ENCODE measurements around the gene RAPGEF3.

RAPGEF3 gene

DNA sequence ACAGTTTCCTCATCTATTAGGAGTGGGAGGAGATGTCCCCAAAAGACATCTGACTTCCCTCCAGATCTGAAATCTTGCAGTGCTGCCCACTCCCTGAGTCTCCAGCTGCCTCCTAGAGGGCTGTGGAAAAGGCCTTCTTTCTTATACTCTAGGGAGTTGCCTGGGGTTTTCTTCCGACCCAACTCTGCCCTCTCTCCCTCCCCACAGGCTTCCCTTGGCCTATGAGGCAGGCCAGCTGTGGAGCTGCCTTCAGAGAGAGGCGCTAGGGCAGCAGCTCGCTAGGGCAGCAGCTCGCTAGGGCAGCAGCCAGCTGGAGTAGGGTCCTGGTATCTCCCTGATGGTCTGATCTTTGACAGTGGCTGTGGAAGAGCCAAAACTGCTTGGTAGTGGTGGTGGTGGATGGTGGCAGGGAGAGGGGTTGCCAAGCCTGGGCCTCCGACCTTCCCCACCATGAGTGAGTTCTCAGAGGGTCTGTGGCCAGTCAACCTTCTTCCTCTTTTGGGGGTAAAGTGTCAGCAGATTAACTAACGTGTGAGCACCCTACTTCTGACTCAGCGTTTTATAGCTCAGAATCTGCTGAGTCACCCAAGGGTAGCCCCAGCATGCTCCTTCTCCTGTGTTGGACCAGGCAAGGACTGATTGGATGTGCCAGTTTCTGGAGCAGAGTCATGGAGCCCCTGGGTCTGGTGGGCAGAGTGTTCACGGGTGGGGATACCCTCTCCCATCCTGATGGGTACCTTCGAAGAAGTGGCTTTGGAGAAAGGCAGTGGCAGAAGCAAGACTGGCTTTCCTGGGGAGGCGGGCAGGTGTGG is 16.6 kb upstream of the RAPGEF3 start:
- peak overlapping the region; percentile 88 for H3K4me3 Mint-ChIP-seq
- peaks cover 36% of the 10 kb centered on the region for H3K4me1 Mint-ChIP-seq (ENCODE audit: low read depth)
- H3K27ac Mint-ChIP-seq, result no peak overlapping the region
- peaks cover 6% of the 10 kb centered on the region for H3K27me3 Mint-ChIP-seq (ENCODE audit: low read depth)
- H3K9me3 Mint-ChIP-seq, result no peaks in the 10 kb centered on the region
- no peak for DNase-seq (ENCODE audit: low spot score)
- H3K36me3 Mint-ChIP-seq (ENCODE audit: low read depth), result peaks cover 3% of the 10 kb centered on the region

- Mint-ChIP-seq H3K27me3 (ENCODE audit: low read depth) (peaks cover 6% of the 10 kb centered on the region), H3K36me3 (ENCODE audit: low read depth) (peaks cover 3% of the 10 kb centered on the region), H3K9me3 (no peaks in the 10 kb centered on the region), H3K27ac (no peak overlapping the region), H3K4me1 (ENCODE audit: low read depth) (peaks cover 36% of the 10 kb centered on the region), H3K4me3 (peak overlapping the region; percentile 88)
- DNase-seq (ENCODE audit: low spot score), result no peak
Measured at GRCh38 chr12:47774663-47775062, 16.0 kb upstream of the RAPGEF3 start.

GRCh38 chr12:47773858-47774580 is 15.3 kb upstream of the RAPGEF3 start:
- Mint-ChIP-seq H3K4me3 (peak overlapping the region; percentile 88), H3K4me1 (ENCODE audit: low read depth) (peaks cover 31% of the 10 kb centered on the region), H3K27me3 (ENCODE audit: low read depth) (peaks cover 6% of the 10 kb centered on the region), H3K36me3 (ENCODE audit: low read depth) (no peaks in the 10 kb centered on the region), H3K27ac (peak overlapping the region; percentile 65), H3K9me3 (no peaks in the 10 kb centered on the region)
- no peak for DNase-seq (ENCODE audit: low spot score)

- H3K4me1 Mint-ChIP-seq (ENCODE audit: low read depth), result peaks cover 28% of the 10 kb centered on the region
- H3K27me3 Mint-ChIP-seq (ENCODE audit: low read depth), result peaks cover 6% of the 10 kb centered on the region
- H3K27ac Mint-ChIP-seq, result peak within 1 kb of the TSS; percentile 65
- no peaks in the 10 kb centered on the region for H3K9me3 Mint-ChIP-seq
- peak; percentile 68 for DNase-seq (ENCODE audit: low spot score)
- H3K4me3 Mint-ChIP-seq, result peak within 1 kb of the TSS; percentile 88
- no peaks in the 10 kb centered on the region for H3K36me3 Mint-ChIP-seq (ENCODE audit: low read depth)
Measured at GRCh38 chr12:47773062-47773857, 14.6 kb upstream of the RAPGEF3 start, which contains the start of gene SLC48A1. Gene SLC48A1, plus strand, starts transcription at chr12:47773238. Its CDS starts 67 bp downstream, at chr12:47773305.

- H3K4me3 Mint-ChIP-seq, result peak overlapping the region; percentile 85
- H3K9me3 Mint-ChIP-seq, result no peaks in the 10 kb centered on the region
- H3K27ac Mint-ChIP-seq, result peak overlapping the region; percentile 41
- peaks cover 6% of the 10 kb centered on the region for H3K27me3 Mint-ChIP-seq (ENCODE audit: low read depth)
- no peaks in the 10 kb centered on the region for H3K36me3 Mint-ChIP-seq (ENCODE audit: low read depth)
- H3K4me1 Mint-ChIP-seq (ENCODE audit: low read depth), result peaks cover 25% of the 10 kb centered on the region
- DNase-seq (ENCODE audit: low spot score), result no peak
Measured at GRCh38 chr12:47772738-47773061, 14.0 kb upstream of the RAPGEF3 start.

DNA sequence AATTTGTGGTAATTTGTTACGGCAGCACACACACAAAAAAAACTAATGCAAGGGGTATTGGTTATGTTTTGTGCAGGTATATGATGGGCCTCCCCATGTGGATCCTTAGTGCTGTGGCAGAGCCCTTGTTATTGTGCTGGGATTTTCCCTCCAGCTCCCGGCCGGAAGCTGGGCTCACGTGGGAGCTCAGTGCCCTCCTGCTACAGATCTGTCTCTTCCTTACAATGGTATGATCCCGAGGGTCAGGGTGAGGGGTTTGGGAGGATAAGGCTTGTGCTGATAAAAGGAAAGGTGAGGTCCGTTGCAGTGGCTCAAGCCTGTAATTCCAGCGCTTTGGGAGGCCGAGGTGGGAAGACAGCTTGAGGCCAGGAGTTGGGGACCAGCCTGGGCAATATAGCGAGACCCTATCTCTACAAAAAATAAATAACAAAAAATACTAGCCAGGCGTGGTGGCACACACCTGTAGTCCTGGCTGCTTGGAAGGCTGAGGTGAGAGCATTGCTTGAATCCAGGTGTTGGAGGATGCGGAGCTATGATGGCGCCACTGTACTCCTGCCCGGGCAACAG is 13.5 kb upstream of the RAPGEF3 start:
- H3K9me3 Mint-ChIP-seq, result no peaks in the 10 kb centered on the region
- peaks cover 25% of the 10 kb centered on the region for H3K4me1 Mint-ChIP-seq (ENCODE audit: low read depth)
- no peaks in the 10 kb centered on the region for H3K36me3 Mint-ChIP-seq (ENCODE audit: low read depth)
- peaks cover 12% of the 10 kb centered on the region for H3K27me3 Mint-ChIP-seq (ENCODE audit: low read depth)
- peak overlapping the region; percentile 85 for H3K4me3 Mint-ChIP-seq
- no peak for DNase-seq (ENCODE audit: low spot score)
- H3K27ac Mint-ChIP-seq, result peak overlapping the region; percentile 41

GRCh38 chr12:47771304-47771703 is 12.6 kb upstream of the RAPGEF3 start:
- no peak for DNase-seq (ENCODE audit: low spot score)
- peaks cover 23% of the 10 kb centered on the region for H3K4me1 Mint-ChIP-seq (ENCODE audit: low read depth)

DNA sequence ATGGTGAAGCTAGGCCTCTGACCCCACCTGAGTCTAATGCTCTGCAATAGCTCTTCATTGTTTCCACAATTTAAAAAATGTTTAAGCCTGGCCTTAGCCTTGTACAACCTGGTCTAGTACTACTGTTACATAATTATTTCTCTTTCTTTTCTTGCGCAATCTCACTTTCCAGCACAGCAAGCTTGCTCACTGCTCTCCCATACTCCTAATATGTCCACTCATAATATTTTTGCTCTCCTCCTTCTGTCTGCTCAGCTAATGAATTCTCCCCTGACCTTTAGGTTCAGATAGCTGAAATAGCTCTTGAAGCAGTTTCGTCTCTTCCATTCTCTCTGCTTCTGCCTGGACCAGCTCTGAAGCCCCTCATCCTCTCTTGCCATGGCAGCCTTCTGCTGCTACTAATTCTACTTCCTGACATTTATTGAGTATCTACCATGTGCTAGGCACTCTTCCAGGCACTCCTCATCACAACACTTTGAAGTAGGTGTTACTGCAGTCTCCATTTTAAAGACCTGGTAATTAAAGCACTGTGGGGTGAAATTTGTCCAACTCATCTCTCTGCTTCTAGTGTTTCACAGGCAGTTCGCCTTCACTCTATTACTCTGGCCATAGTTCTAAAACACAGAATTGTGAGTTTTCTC is 11.5 kb upstream of the RAPGEF3 start:
- Mint-ChIP-seq H3K4me3 (no peak overlapping the region), H3K36me3 (ENCODE audit: low read depth) (no peaks in the 10 kb centered on the region), H3K9me3 (no peaks in the 10 kb centered on the region), H3K27ac (no peak overlapping the region), H3K27me3 (ENCODE audit: low read depth) (peaks cover 15% of the 10 kb centered on the region), H3K4me1 (ENCODE audit: low read depth) (peaks cover 19% of the 10 kb centered on the region)
- no peak for DNase-seq (ENCODE audit: low spot score)

More at GRCh38 chr12:47771304-47771703, 12.6 kb upstream of the RAPGEF3 start:
- H3K9me3 Mint-ChIP-seq, result no peaks in the 10 kb centered on the region
- H3K4me3 Mint-ChIP-seq, result no peak overlapping the region
- peaks cover 12% of the 10 kb centered on the region for H3K27me3 Mint-ChIP-seq (ENCODE audit: low read depth)
- no peak overlapping the region for H3K27ac Mint-ChIP-seq
- no peaks in the 10 kb centered on the region for H3K36me3 Mint-ChIP-seq (ENCODE audit: low read depth)

DNA sequence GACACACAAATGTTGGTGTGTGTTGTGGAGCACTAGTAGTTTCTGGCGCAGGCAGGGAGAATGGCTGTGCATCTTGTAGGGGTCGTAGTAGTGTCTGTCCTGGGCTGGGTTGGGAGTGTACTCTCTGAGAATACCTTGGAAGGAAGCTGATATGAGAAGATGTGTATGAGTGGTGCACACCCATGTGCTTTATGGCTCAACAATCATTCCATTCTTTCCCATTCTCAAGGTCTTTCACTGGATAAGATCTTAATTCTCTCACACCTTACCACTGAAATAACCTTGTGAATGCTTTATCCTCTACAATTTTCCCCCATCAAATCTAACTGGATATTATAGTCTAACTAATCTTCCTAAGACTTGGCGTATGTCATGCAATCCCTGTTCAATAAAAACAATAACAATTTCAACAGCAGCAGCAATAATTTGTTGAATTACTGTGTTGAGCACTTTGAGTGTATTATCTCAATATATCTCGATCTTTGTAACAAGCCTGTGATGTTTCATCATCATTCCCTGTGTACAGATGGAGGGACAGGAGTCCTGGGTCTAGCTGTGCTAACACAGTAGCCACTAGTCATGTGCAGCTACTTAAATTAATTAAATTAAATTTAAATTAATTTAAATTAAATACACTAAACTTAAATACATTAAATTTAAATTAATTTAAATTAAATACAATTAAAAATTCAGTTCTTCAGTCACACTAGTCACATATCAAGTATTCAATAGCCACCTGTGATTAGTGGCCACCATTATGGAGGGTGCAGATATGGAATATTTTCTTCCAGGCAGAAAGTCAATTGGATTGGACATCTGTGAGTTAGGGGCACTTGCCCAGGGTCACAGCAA is 10.8 kb upstream of the RAPGEF3 start:
- no peak overlapping the region for H3K4me3 Mint-ChIP-seq
- DNase-seq (ENCODE audit: low spot score), result no peak
- peaks cover 14% of the 10 kb centered on the region for H3K4me1 Mint-ChIP-seq (ENCODE audit: low read depth)
- H3K9me3 Mint-ChIP-seq, result no peaks in the 10 kb centered on the region
- H3K27me3 Mint-ChIP-seq (ENCODE audit: low read depth), result peaks cover 15% of the 10 kb centered on the region
- H3K36me3 Mint-ChIP-seq (ENCODE audit: low read depth), result no peaks in the 10 kb centered on the region
- no peak overlapping the region for H3K27ac Mint-ChIP-seq

DNA sequence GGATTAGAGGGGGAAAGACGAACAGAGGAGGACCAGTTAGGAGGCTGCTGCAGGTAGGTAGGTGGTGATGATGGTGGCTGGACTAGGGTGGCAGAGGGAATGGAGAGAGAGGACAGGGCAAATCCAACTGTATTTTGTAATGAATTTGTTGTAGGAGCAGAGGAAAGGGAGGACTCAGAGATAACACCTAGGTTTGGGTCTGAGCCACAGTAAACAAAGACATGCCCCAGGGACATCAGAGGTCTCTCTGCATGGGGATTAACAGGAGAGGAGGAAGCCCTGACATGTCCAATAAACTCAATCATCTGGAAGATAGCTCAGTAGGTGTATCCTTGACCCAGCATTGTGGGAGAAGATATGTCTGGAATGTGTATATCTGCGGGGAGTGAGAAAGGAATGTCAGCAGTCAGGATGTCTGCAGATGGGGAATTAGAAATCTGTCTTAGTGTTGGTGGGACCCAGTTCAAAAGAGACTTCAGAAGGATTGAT is 9.7 kb upstream of the RAPGEF3 start:
- H3K27me3 Mint-ChIP-seq (ENCODE audit: low read depth), result peaks cover 15% of the 10 kb centered on the region
- H3K9me3 Mint-ChIP-seq, result no peaks in the 10 kb centered on the region
- DNase-seq (ENCODE audit: low spot score), result no peak
- no peaks in the 10 kb centered on the region for H3K36me3 Mint-ChIP-seq (ENCODE audit: low read depth)
- no peak overlapping the region for H3K27ac Mint-ChIP-seq
- peaks cover 6% of the 10 kb centered on the region for H3K4me1 Mint-ChIP-seq (ENCODE audit: low read depth)
- H3K4me3 Mint-ChIP-seq, result no peak overlapping the region

- H3K27ac Mint-ChIP-seq, result no peak overlapping the region
- H3K36me3 Mint-ChIP-seq (ENCODE audit: low read depth), result no peaks in the 10 kb centered on the region
- H3K9me3 Mint-ChIP-seq, result no peaks in the 10 kb centered on the region
- no peak overlapping the region for H3K4me3 Mint-ChIP-seq
- DNase-seq (ENCODE audit: low spot score), result peak; percentile 46
- H3K4me1 Mint-ChIP-seq (ENCODE audit: low read depth), result peaks cover 3% of the 10 kb centered on the region
- peaks cover 12% of the 10 kb centered on the region for H3K27me3 Mint-ChIP-seq (ENCODE audit: low read depth)
Measured at GRCh38 chr12:47767216-47767724, 8.6 kb upstream of the RAPGEF3 start.

- Mint-ChIP-seq H3K4me1 (ENCODE audit: low read depth) (peaks cover 3% of the 10 kb centered on the region), H3K27me3 (ENCODE audit: low read depth) (peaks cover 11% of the 10 kb centered on the region), H3K27ac (no peak overlapping the region), H3K9me3 (no peaks in the 10 kb centered on the region), H3K36me3 (ENCODE audit: low read depth) (no peaks in the 10 kb centered on the region), H3K4me3 (no peak overlapping the region)
- DNase-seq (ENCODE audit: low spot score), result no peak
Measured at GRCh38 chr12:47766502-47767215, 8.0 kb upstream of the RAPGEF3 start.
